AG08395 (cell line): Measurements from ENCODE around the gene SLC35F3.

Source experiments
- DNase-seq: peaks from one replicate; pipeline ENCODE4 v3.0.0; 2012; ENCODE audit warnings: mixed read lengths, low spot score

Gene SLC35F3

GRCh38 chr1:233972951-233973635, 68.6 kb downstream of the SLC35F3 start:
- DNase-seq, result no peak

- DNase-seq, result no peak
These were observed 71.0 kb downstream of the SLC35F3 start for GRCh38 chr1:233975486-233975885.

- no peak for DNase-seq
These were observed 76.7 kb downstream of the SLC35F3 start for GRCh38 chr1:233981042-233981675.

- DNase-seq, result no peak
These were observed 78.5 kb downstream of the SLC35F3 start for GRCh38 chr1:233982827-233983518.

- no peak for DNase-seq
These were observed 79.3 kb downstream of the SLC35F3 start for GRCh38 chr1:233983811-233984210.

- no peak for DNase-seq
These were observed 84.7 kb downstream of the SLC35F3 start for GRCh38 chr1:233988963-233989696.

GRCh38 chr1:233990486-233990885, 86.0 kb downstream of the SLC35F3 start:
- DNase-seq, result no peak

- no peak for DNase-seq
These were observed 89.2 kb downstream of the SLC35F3 start for GRCh38 chr1:233993651-233994050.

GRCh38 chr1:233994112-233994511, 89.6 kb downstream of the SLC35F3 start:
- DNase-seq, result no peak

- DNase-seq, result no peak
These were observed 94.0 kb downstream of the SLC35F3 start for GRCh38 chr1:233998456-233998855.

- DNase-seq, result no peak
These were observed 94.4 kb downstream of the SLC35F3 start for GRCh38 chr1:233998891-233999290.

GRCh38 chr1:234000557-234001041, 96.1 kb downstream of the SLC35F3 start:
- DNase-seq, result no peak

GRCh38 chr1:234001817-234002216, 97.3 kb downstream of the SLC35F3 start:
- no peak for DNase-seq

- no peak for DNase-seq
These were observed 100.1 kb downstream of the SLC35F3 start for GRCh38 chr1:234004591-234004990.

- no peak for DNase-seq
These were observed 103.2 kb downstream of the SLC35F3 start for GRCh38 chr1:234007684-234008083.

GRCh38 chr1:234008591-234008990, 104.1 kb downstream of the SLC35F3 start:
- DNase-seq, result no peak

GRCh38 chr1:234009668-234010067, 105.2 kb downstream of the SLC35F3 start:
- no peak for DNase-seq

GRCh38 chr1:234014208-234014607, 109.7 kb downstream of the SLC35F3 start:
- no peak for DNase-seq

- no peak for DNase-seq
These were observed 114.3 kb downstream of the SLC35F3 start for GRCh38 chr1:234018816-234019215.

- no peak for DNase-seq
These were observed 114.9 kb downstream of the SLC35F3 start for GRCh38 chr1:234019387-234019786.

- no peak for DNase-seq
These were observed 117.8 kb downstream of the SLC35F3 start for GRCh38 chr1:234022302-234022701.

- no peak for DNase-seq
These were observed 135.1 kb downstream of the SLC35F3 start for GRCh38 chr1:234039603-234040002.
